Fibroblast of mammary gland (primary cell): Measurements from ENCODE around the gene HHAT.
A peak's percentile ranks its signal among the peaks of the same experiment; 100 is the strongest.

Experiments
- DNase-seq: peaks from one replicate; pipeline ENCODE4 v3.0.0-alpha.2; 2010; ENCODE audit warnings: low read depth
- H3K4me3 ChIP-seq: 2 replicates; pipeline ENCODE4 v1.5.1; 2011; ENCODE audit warnings: low read depth, mild to moderate bottlenecking, low read length, moderate library complexity; ENCODE audit not compliant: control insufficient read depth
- TF ChIP-seq, protein P1 (sequence below): conservative IDR thresholded peaks from 2 replicates; pipeline ENCODE4 v1.5.1; 2011; ENCODE audit warnings: low read depth, low read length, inconsistent platforms; ENCODE audit not compliant: control insufficient read depth, insufficient read depth

The HHAT gene

DNA sequence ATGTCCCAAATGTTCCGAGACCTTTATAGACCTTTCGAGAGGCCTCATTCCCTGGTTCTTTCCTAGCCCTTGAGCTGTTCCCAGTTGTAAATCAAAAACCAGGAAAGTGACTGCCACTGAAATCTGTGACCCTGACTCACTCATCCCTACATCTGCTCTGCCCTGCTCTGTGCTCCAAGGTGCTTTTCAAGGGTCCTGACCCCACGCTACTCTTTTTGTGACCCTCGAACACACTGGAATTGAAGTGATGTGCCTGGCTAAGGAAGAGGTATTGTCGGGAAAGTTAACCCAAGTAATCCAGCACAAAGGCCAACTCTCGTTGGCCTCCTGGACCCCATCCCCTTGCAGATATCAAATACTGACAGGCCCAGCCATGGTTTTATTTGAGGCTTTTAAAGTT, 244.4 kb downstream of the HHAT start:
- DNase-seq: no peak
- no peak overlapping the region for H3K4me3 ChIP-seq
- TF ChIP-seq, protein P1, sequence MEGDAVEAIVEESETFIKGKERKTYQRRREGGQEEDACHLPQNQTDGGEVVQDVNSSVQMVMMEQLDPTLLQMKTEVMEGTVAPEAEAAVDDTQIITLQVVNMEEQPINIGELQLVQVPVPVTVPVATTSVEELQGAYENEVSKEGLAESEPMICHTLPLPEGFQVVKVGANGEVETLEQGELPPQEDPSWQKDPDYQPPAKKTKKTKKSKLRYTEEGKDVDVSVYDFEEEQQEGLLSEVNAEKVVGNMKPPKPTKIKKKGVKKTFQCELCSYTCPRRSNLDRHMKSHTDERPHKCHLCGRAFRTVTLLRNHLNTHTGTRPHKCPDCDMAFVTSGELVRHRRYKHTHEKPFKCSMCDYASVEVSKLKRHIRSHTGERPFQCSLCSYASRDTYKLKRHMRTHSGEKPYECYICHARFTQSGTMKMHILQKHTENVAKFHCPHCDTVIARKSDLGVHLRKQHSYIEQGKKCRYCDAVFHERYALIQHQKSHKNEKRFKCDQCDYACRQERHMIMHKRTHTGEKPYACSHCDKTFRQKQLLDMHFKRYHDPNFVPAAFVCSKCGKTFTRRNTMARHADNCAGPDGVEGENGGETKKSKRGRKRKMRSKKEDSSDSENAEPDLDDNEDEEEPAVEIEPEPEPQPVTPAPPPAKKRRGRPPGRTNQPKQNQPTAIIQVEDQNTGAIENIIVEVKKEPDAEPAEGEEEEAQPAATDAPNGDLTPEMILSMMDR: no peak

DNA sequence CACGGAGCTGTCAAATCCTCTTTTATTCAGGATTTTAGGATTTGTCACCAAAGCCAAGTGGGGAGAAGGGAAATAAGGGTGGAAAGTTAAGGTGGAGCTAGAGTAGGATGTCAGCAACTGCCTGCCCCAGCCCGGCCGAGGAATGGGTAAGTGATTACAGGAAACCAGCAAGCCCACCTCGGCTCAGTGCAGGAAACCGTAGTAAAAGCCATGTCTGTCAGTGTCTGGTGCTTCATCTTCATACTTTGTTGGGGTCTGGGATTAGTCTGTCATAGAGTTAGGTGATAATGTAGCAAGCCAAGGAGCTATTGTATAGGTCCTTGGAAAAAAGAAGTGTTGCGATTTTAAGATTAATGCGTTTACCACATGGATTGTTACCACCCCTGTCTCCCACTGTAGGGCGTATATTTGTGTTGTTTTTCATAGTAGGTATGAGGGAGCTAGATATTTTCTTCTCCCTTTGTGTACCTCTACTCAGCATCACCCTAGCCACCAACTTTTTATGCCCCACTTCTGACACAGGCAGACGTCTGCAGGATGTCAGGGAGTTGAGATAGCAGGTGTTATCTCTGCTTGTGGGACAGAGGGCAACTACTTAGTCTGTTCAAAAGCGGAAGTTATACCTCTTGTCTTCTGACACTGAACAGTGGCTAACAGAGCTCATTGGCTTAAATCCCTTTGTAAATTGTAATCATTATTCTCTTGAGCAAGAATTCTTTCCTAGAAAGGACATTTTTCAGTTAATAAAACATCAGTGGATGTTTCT, 253.7 kb downstream of the HHAT start:
- H3K4me3 ChIP-seq: no peak overlapping the region
- TF ChIP-seq, protein P1: no peak
- DNase-seq: no peak

DNA sequence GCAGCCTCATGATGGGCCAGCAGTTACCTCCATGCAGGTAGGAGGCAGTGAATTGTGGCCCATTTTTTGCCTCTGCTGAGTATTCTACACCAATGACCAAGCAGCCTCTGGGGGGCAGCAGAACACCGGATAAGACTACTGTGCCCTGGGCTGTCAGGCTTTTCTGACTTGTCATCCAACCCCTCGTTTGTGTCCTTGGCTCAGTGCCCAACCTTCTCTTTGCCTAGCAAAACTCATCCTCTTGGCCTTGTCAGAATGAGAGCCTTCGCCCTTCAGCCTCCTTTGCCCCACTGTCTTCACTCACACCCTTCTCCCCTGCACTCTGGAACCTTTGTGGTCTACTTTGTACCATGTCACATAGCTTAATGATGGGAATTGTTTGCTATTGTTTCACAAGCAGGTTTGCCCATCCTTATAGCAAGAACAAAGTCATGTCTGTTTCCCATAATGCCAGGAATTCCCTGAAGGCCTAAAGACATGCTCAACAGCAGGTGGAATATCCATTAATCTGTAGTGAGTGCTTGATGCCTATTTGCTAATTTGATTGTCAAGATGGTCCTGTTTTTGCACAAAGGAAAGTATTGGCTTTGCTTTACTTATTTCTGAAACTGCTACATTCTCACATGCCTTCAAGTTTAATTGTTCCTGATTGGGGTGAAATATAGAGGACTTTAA, 255.9 kb downstream of the HHAT start:
- TF ChIP-seq, protein P1: peak; percentile 65
- no peak overlapping the region for H3K4me3 ChIP-seq
- peak; percentile 79 for DNase-seq

DNA sequence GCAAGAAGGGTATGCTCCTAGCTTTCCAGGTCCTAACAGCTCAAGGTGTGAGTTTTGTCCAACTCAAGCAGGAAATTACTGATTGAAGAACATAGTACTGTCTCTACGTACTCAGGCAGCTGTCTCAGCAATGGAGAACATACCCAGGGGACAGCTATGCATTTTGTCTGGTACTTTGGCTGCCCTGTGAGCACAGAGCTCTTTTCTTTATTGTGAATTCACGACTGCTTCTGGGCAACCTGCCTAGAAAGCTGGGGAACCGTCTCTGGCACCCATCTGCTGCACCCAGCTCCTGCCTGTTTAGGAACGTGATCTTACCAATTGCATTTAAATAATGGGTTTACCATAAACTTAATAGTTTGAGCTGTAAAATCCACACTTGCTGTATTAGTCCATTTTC, 258.1 kb downstream of the HHAT start:
- TF ChIP-seq, protein P1: no peak
- DNase-seq: no peak

DNA sequence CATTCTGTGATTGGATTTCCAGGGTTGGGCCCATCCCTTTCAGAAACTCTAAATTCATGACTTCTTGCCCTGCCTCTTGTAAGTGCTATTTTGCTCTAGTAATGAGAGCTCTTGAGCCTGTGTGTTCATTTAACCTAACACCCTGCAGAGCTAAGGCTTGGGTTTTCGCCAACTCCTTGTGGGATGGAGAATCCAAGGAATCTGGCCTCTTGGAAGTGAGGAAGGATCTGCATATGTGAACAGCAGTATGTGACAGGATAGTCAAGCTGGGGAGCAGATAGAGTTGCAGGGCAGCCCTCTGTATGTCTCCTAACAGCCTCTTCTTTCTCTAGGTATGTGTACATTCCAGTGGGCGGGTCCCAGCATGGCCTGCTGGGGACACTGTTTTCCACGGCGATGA, 258.9 kb downstream of the HHAT start:
- H3K4me3 ChIP-seq: no peak overlapping the region
- DNase-seq: peak; percentile 8
- TF ChIP-seq, protein P1: no peak

More for the DNA sequence above, 258.1 kb downstream of the HHAT start:
- H3K4me3 ChIP-seq: no peak overlapping the region

DNA sequence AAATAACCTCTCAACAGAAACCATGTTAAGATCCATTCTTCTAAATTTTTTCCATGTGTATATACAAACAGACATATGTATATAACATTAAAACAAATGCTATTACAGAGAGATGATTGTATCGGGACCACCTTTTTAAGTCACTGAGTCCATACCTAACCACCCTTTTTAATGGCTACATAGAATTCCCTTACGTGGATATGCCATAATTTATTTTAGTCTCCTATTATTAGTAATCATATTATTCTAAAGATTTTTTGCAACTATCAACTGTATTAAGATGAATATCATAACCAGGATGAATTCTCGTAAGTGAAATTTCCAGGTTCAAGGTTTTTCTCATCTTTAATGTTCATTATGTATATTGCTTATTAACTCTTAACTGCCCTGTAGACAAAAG, 259.7 kb downstream of the HHAT start:
- TF ChIP-seq, protein P1: no peak
- no peak for DNase-seq
- H3K4me3 ChIP-seq: no peak overlapping the region
